Anterior cingulate cortex (tissue), 58 donors: ENCODE results near the gene CXXC5.

ENCODE experiments used
- DNase-seq, 58 donors: peaks; one replicate each; lab custom pipeline; 2025; lab: John Stamatoyannopoulos, UW

The CXXC5 gene

DNA sequence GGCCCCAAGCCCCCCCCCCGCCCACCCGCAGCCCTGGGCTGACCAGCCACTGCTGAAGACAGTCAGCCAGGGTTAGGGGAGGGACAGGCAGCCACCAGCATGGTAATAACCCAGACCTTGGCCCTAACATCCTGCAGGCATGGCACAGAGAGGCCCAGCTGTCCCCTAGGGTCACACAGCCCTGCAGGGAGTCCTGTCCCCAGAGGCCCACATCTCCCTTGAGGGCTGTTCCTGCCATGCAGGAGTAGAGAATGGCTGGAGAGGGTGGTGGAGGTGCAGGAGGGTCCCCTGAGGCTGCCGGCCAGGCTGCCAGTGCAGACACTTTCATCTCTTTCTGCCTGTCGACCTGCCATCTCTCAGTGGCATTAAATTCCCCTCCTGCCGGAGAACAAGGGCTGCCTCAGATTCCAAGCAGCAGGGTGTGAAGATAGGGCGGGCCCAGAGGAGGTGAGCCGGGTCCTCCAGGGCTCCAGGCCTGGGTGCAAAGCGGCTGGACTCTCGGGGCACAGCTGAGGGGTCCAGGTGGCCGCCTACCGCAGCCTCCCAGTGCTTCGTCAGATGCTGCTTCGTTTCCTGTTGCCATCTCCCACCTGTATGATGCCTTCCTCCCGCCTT lies 40.0 kb downstream of the CXXC5 start:
- DNase-seq = no peak

DNA sequence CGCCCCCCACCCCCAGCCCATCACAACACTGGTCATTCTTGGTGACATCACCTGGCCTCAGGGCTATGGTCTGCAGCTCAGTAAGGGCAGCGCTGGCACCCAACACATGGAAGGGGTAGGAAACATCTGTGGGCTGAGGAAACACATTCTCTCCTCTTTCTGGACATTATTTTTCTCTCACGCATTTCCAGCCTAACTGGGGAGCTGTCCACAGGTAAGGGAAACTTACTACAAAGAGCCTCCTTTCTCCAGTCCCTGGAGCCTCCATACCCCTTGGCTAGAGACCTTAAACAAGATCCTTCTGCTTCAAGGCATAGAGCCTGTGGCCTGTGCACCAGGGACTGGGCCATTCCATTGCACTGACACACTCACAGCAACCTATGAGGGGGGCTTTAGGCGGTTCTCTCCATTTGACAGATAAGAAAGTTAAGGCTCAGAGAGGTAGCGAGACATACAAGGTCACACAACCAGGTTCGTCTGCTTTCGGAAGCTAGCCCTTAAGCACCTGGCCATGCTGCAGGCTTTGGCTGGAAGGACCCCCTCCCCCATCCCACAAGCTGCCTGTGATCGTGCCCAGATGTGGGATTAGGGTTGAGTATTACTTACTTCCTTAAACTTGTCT lies 40.7 kb downstream of the CXXC5 start:
- DNase-seq = no peak

DNA sequence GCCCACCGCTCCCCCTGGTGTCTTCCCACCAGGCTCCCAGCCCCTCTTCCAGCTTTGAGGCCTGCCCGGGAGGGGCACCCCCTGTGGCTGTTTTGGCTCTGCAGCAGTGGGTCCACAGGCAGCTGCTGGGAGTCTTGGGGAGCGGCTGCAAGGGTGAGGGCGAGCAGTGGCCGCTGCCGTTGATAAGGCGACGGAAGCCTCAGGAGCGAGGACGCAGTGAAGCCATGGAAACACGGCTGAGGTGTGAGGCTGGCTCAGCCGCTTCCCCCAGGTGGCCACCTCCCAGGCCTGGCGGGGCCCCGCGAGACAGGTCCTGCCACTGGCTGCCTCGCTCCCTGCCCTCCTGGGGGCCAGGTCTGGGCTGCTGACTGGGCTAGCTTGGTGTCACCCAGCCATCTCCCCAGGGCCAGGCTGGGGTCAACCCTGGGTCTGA lies 41.5 kb downstream of the CXXC5 start:
- no peak for DNase-seq

DNA sequence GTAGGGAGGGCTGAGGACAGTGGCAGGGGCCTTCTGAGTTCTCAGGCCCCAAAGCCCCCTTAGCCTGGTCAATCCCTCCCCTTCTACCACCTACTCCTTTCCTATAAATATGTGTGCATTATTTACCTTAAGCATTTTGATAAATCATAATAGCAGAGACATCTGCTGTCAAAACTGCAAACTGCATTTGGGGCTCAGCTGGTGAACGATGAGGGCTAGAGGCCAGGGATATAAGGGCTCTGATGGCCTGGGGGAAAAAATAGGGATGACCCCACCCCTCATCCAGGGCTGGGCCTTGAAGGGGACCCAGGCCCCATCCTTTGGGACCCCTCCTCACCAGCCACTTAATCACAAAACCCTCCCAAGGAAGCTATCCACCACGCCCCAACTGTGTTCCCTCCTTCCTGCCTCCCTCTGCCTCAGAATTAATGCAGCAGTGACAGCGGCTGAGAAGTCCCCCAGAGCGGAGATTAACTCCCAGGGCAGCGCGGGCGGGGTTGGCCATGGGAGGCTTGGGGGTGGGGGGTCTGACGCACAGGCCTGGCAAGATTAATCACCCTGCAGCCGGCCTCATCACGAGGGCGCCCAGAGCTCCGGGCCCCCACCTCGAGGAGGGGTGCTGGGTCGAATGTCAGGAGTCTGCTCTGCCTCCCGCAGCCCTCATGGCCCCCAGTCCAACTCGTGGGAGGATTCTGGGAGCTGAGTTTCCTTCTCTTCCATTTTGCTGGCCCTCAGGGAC lies 42.1 kb downstream of the CXXC5 start:
- peak in 18 of 58 donors; percentile 24 to 76 (median 50) for DNase-seq

DNA sequence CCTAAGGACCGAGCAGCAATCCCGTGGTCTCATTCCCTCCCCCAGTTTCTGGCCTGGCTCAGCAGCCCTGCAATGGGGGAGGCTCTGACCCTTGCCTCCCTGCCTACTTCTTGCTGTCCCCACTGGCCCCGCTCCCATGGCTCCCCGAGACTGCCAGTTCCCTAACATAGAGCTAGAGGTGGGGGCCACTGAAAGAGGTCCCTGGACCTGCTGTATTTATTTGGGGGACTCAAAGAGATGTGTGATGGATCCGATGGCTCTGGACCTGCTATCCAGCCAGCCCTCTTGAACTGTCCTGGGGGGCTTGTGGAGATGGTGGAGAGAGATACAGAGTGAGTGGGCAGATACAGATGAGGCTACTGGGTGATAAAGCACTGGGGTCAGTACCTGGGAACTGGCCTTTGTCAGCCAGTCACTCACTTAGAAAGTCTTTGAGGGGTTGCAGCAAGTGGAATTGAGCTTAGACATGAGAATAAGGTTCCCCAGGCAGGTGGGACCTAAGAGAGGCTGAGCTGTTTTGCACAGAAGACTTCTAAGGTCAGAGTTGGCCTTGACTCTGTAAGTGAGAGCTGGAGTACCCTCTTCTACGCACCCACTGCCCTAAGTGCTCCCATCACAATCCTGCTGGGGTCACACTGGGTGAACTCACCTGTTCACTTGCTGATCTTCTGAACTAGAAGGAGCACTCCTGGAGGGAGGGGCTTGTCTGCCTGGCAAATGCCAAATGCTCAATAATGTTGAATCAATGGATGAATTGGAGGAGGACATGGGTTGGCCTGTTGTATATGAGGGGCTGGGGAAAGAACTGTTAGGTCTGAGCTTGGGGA lies 42.9 kb downstream of the CXXC5 start:
- DNase-seq = no peak

DNA sequence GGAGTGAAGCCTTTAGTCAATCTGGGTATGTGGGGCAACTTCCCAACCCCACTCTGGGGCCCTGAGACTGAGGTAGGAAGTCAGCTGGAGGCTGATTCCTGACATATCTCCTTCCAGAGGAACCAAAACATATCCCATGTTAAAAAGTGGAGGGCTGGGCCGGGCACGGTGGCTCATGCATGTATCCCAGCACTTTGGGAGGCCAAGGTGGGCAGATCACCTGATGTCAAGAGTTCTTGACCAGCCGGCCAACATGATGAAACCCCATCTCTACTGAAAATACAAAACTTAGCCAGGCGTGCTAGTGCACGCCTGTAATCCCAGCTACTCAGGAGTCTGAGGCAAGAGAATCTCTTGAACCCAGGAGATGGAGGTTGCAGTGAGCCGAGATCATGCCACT lies 44.0 kb downstream of the CXXC5 start:
- no peak for DNase-seq

DNA sequence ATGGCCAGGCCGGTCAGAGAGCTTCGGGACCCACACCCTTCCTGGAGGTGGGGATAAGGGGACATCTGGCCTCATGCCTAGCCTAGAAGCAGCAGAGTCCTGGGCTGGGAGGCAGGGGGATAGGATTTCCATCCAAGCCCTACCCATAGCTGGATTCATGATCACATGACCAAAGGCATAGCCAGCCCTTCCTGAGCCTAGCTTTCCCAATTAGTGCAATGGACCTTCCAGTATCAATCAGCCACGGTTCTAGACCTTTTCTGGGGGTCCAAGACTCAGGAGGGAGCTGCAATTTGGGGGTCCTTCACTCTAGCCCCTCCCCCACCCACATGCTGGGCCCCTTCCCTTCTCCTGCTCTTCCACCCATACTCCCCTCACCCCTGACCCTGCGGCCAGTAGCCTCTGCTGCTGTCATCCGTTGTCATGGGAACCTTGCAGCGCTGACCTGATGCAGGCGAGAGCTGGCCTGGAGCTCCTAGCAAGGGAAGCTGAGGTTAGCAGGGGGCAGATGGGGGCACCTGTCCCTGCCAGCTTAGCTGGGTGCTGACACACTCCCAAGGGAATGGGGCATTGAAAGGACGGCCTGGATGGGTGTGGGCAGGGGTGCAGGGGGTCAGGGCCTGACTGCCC lies 44.6 kb downstream of the CXXC5 start:
- peak in 1 of 58 donors; percentile 47 for DNase-seq

DNA sequence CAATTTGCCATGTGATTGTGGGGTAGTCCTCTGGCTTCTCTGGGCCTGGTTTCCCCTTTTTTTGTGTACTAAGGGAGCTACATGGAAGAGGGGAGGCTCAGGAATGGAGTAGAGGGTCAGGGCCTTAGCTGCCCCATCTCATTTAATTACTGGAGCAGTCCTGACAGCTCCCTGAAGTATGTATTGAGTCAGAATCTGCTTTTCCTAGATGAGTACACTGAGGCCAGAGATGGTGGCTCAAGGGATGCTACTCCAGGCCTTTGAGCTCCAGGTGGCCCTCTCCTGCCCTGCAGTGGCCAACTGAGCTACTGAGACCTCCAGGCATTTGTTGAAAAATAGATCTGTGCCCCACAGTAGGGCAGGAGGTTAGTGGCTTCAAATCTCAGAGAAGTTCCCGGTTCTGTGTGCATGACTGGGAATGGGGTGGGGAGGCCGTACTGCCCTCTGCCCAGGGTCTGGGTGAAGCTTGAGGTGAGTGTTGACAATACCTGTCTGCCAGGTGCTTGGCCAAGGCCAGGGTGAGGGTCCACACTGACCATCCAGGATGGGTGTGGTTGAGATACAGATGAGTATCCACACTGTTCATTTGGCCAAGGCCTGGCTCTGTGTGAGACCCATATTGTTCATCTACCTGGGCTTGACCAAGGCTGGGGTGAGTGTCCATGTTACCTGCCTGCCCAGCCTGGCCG lies 45.7 kb downstream of the CXXC5 start:
- no peak for DNase-seq

DNA sequence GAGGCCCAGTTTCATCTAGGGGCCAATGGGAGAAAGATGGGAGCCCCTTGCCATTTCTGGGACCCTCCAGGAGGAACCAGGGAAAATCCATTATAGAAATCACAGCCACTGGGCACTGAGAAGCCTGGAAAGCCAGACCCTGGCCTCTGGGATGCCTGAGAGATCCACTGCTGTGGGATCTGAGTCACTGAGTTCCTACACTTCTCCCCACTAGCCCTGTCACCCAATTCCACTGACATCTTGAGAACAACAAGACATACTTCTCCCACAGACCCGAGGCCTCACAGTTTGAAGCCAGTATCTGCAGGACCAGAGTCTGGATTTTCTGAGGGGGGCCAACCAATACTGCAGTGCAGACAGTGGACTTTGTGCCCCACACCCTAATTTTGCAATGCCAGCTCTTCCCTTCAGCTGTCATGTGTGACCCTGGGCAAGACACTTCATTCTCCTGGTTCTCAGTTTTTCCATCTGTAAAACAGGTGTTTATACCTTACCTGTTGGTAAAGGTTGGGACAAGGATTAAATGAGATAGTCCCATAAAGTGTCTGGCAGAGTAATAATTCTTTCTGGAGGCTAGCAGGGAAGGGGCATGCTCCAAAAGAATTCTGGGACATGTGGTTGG lies 46.5 kb downstream of the CXXC5 start:
- DNase-seq = no peak

DNA sequence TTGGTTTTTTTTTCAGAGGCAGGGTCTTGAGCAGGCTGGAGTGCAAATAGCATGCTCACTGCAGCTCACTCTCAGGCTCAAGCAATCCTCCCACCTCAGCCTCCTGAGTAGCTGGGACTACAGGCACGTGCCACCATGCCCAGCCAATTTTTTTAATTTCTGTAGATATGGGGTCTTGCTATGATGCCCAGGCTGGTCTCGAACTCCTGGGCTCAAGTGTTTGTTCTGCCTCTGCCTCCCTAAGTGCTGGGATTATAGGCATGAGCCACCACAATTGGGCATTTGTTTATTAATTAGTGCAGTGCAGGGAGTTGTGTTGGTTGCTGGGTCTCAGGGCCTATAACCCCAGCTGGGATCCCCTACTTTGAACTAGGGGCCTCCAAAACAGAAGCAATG lies 47.0 kb downstream of the CXXC5 start:
- no peak for DNase-seq

DNA sequence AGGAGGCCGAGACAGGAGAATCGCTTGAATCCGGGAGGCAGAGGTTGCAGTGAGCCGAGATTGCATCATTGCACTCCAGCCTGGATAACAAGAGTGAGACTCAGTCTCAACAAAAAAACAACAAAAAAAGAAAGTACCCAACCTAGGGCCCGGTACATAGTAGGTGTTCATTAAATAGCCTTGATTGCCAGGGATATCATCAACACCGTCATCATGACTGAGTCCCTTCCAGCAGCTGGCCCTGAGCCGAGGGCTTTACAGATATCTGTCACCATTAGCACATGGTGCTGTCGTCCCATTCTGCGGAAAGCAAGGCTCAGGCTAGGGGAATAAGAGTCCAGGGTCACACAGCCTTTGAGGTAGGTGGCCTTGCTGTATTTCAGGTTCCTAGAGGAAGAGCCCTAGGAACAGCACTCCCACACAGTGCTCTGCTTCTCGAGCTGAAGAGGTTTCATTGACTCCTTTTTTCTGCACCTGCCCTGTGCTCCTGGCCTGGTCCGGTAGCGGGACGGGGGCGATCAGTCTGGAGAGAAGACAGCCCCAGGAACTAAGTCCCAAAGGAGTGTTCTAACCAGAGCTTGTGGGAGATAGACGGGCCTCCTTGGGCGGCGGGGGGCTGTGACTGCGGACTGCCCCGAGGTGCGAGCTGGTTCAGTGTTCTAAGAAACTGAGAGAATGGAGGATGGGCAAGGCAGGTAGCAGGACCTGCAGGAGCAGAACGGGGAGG lies 48.2 kb downstream of the CXXC5 start:
- DNase-seq = no peak

DNA sequence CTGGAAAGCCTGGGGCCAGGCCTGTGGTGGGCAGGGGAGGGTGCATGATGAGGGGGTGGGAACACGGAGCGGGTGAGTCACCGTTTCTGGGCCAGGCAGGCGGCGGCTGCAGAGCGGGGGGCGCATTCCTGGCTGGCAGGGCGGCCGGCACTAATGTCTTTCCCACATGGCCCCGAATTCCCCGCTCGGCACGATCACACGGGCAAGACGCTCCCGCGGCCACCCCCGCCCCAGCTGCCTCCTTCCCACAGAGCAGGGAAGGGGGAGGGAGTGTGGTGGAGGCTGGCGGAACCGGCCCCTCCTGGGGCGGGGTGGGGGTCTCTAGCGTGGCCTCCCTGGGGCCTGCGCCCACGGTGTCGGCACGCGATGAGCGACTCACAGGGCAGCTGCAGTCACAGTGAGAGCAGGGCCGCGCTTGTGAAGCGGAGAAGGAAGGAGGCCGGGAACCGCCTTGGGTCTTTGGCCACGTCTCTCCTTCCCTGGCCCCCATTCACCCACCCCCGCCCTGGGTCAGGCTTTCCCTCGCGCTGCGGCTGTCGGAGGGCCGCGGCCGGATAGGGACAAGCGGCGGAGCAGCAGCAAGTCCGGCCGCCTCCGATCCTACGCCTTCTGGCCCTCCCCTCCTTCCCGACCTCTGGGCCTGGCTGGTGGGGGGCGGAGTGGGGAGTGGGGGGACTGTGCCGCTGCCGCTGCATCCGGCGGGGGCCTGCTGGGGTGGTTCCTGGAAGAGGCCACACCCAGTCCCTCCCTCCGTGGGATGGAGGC lies 48.9 kb downstream of the CXXC5 start:
- DNase-seq = peak in 45 of 58 donors; percentile 31 to 78 (median 62)

DNA sequence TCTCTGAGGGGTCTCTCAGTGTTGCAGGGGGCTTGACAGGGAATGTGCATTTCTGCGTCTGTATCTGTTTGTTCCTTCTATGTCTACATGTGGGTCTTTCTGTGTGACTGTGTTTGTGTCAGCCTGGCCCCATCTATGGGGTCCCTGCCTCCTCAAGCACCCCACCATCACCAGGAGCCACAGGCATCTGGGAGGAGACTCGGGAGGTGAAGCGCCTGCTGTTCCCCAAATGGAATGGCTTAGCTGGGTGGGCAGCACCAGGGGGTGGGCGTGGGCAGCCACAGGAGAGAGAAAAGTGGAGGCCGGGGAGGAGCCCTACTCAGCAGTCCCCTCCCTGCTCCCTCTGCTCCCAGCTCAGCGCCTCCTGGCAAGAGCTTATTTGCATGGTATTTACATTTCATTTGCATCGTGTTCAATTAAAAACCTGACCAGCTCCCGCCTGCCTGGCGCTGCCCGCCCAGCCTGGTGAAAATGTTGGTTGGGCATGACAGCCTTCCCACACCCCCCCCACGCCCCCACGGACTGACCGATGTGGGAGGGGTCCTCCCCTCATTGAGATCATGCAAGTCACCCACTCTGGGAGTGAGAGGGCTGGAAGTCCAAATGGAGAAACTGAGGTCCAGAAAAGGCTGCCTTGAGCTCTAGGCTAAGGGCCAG lies 50.5 kb downstream of the CXXC5 start:
- DNase-seq = peak in 51 of 58 donors; percentile 35 to 89 (median 77)

DNA sequence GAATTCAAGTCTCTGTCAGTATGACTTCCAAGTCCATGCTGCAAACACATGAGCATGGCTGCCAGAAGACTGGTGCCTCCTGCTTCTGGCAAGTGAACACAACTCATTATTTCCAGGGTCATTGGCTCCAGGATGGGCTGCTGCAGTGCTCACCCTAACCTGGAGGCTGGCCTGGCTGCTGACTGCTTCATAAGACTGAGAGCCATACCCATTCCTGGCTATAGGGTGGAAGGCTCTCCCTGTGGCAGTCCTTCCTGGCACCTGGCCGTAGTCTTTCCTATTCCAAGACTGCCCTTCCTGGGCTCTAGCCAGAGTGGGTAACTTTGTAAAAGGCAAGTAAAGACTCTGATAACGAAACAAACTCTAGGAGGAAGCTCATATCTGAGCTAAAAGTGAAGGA lies 51.2 kb downstream of the CXXC5 start:
- DNase-seq = no peak

DNA sequence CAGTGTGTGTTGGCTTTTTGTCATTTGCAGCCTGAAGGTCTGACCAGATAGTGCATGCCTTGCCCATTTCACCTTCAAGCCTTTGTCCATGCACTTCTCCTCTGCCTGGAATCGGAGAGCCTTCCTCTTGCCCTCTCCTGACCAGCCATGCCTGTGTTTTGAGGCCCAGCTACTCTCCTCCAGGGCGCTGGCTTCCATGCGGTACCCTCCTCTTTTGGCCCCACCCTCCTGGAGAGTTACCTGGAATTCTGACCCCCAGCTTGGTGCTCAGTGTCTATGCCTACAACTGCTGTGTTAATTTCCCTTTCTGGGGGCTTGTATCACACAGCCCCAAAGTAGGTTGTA lies 52.5 kb downstream of the CXXC5 start:
- no peak for DNase-seq

DNA sequence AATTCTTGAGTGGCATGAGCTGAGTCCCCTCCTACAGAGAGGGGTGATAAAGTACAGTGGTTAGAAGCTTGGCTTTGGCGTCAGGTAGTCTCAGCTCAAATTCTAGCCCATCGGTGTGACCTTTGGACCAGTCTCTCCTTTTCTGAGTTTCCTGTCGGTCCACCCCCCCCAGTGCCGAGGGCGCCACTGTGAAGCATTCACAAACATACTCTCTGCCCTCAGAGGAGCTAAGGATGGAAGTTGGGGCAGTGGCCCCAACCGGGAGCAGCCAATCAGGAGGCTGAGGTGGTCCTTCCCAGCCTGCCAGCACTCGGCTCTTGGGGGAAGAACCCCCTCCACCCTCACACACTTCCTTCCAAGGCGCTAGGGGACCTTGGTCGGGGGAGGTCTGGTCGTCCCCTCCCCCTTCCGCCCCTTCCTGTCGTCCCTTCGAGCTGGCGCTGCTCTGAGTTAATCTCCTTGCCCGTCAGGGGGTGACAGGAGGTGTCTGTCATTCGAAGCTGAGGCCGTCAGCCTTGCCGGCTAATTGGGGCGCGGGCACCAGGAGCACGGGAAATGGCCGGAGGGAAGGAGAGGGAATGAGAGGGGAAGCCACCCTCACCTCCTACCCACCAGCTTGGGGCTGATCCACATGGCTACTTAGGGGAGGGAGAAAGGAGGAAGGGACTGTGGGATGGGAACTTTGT lies 53.0 kb downstream of the CXXC5 start:
- no peak for DNase-seq

DNA sequence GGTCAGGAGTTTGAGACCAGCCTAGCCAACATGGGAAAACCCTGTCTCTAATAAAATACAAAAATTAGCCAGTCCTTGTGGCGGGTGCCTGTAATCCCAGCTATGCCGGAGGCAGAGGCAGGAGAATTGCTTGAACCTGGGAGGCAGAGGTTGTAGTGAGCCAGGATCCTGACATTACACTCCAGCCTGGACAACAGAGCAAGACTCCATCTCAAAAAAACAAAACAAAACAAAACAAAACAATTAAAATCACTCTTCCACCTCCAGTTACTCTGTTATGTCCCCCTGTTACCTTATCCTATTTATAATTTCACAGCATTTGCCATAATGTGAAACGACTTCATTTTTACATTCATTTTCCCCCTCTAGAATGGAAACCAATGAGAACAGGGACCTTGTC lies 54.4 kb downstream of the CXXC5 start:
- no peak for DNase-seq
